ENCODE measurements around the gene COX6A1.

COX6A1 gene

DNA sequence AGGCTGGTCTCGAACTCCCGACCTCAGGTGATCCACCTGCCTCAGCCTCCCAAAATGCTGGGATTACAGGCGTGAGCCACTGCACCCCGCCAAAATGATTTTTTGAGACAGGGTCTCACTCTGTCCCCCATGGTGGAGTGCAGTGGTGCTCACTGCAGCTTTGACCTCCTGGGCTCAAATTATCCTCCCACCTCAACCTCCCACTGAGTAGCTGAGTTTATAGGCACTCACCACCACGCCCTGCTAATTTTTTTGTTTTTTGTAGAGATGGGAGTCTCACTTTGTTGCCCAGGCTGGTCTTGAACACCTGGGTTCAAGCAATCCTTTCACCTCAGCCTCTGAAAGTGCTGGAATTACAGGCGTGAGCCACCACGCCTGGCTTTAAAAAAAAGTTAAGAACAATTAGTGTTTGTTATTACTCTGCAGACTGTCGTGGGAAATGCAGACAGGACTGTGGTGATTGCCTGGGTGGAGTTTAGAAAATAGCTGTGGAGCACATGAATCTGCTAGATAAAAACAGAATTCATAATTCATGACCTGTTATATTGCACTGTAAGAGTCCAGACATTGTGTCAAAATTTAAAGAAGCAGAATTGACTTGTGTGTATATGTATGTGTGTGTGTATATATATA is 9.2 kb upstream of the COX6A1 start:
- TF ChIP-seq CTCF (conservative IDR thresholded peaks at IDR 0.05): no peak
- H3K27ac ChIP-seq: no peak overlapping the region

- no peak for TF ChIP-seq CTCF (conservative IDR thresholded peaks at IDR 0.05)
- H3K27ac ChIP-seq: no peak overlapping the region
Observed at GRCh38 chr12:120429368-120429767, 8.5 kb upstream of the COX6A1 start.

DNA sequence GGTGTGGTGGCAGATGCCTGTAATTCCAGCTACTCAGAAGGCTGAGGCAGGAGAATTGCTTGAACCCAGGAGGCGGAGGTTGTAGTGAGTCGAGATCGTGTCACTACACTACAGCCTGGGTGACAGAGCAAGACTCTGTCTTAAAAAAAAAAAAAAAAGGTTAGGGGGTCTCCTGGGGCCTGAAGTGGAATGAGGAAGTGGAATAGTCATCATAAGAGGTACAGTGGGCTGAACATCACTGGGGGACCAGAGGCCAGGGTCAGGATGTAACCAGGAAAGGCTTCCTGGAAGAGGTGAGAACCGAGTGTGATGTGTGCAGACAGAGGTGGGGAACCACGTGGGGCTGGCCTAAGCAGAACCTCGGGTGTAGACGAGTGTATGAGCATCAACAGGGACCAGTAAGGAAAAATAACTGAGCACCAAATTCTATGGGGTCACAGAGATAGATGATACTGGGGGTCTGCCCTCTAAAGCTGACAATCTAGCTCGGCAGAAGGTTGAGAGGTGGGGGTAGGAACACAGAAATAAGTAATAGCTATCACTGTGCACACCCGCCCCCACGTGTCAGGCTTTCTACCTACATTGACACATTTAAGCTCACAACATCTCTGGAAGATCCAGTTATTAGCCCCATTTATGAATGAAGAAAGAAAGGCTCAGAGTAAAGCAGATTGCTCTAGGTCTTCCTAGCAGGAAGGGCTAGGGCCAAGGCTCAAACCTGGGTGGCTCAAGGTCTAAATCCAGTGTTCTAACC is 5.0 kb upstream of the COX6A1 start:
- TF ChIP-seq CTCF (conservative IDR thresholded peaks at IDR 0.05): no peak
- H3K27ac ChIP-seq: no peak overlapping the region

- peak overlapping the region; percentile 88 for H3K27ac ChIP-seq
- no peak for TF ChIP-seq CTCF (conservative IDR thresholded peaks at IDR 0.05)
Observed at GRCh38 chr12:120438495-120439198, 734 bp downstream of the COX6A1 start.

- peak; percentile 92 for TF ChIP-seq CTCF (conservative IDR thresholded peaks at IDR 0.05)
- H3K27ac ChIP-seq: no peak overlapping the region; the same call in 1 of the 2 replicates
Observed at GRCh38 chr12:120439646-120440247, 1.8 kb downstream of the COX6A1 start.

DNA sequence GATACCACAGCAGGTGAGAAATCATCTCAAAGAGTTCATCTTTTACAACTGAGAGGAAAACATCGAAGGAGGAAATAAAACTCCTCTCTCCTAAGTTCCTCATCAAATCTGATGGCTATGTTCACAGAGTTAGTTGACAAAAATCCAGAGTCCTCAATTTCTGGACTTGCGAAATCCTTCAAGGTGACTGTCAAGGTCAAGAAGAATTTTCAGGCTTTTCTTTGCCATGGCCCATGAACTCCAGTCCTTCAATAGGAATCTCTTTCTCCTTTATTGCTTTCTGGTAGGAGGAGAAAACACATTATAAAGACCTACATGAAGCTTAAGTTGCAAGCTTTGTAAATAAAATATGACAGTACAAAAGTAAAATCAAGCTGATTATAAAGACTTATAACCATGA is 6.8 kb downstream of the COX6A1 start:
- H3K27ac ChIP-seq: no peak overlapping the region

More for the DNA sequence above, 6.8 kb downstream of the COX6A1 start:
- no peak for TF ChIP-seq CTCF (conservative IDR thresholded peaks at IDR 0.05)
